GM10248 (cell line): ENCODE results near the gene DUOX1.
"Not testable (repeated sequence)": the region's sequence is repeated elsewhere in the genome, so short reads cannot be mapped to it uniquely, and the experiment has no call there.

Source experiments
- CTCF ChIA-PET: fragments of 300-600 bp; sonication (Branson Sonifier 250); formaldehyde crosslinking; extraction: SDS; loops from one replicate; lab custom pipeline; 2021; ENCODE audit warnings: antibody characterized with exemption; lab: Yijun Ruan, JAX
- POLR2A ChIA-PET: fragments of 350-650 bp; sonication (Branson Sonifier 250); formaldehyde crosslinking; extraction: SDS; loops from one replicate; lab custom pipeline; 2020; ENCODE audit warnings: antibody characterized with exemption; lab: Yijun Ruan, JAX
- DNase-seq: peaks from one replicate; pipeline ENCODE4 v3.0.0; 2012; ENCODE audit errors: extremely low spot score
- TF ChIP-seq, protein P1 (sequence below): IDR thresholded peaks from 2 replicates; pipeline ENCODE4 v1.5.1; 2012; ENCODE audit warnings: mild to moderate bottlenecking, low read depth; ENCODE audit errors: extremely low read depth, missing control alignments, control extremely low read depth

The DUOX1 gene

DNA sequence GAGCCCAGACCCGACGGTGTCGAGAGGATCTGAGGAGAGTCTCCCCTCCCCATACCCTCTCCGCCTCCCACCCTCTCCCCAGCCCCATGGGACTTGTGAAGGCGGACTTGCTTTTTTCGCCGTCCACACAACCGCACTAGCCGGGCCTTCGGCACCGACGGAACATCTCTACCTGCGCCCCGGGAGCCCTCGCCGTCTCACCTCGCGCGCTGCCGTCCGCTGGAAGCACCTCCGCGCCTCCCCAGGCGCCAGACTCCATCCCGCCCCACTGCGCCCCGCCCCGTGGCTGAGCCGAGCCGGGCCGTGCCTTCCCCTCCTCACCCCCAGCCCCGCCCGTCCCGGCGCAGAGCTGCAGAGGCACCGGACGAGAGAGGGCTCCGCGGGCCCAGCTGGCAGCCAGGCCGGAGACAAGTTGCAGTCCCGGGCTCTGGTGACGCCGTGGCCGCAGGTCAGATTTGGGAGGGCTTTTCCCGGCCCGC lies at the start of gene DUOX1, which contains the start of gene DUOXA1:
Gene DUOX1, plus strand, starts transcription at position 344 of the 479 bp plus-strand sequence. CDS start 1,973 bp downstream, outside the sequence.
Gene DUOXA1, minus strand, starts transcription at position 229 of the 479 bp plus-strand sequence. CDS start 6,865 bp downstream, outside the sequence.
- ChIA-PET CTCF (interaction anchor here (5.2 kb wide), 1 partner anchor 11 kb away, joined by 53 read pairs; no protein-coding TSS in a partner anchor), POLR2A (no interaction called here)
- TF ChIP-seq, protein P1, sequence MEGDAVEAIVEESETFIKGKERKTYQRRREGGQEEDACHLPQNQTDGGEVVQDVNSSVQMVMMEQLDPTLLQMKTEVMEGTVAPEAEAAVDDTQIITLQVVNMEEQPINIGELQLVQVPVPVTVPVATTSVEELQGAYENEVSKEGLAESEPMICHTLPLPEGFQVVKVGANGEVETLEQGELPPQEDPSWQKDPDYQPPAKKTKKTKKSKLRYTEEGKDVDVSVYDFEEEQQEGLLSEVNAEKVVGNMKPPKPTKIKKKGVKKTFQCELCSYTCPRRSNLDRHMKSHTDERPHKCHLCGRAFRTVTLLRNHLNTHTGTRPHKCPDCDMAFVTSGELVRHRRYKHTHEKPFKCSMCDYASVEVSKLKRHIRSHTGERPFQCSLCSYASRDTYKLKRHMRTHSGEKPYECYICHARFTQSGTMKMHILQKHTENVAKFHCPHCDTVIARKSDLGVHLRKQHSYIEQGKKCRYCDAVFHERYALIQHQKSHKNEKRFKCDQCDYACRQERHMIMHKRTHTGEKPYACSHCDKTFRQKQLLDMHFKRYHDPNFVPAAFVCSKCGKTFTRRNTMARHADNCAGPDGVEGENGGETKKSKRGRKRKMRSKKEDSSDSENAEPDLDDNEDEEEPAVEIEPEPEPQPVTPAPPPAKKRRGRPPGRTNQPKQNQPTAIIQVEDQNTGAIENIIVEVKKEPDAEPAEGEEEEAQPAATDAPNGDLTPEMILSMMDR = no peak
- no peak for DNase-seq

DNA sequence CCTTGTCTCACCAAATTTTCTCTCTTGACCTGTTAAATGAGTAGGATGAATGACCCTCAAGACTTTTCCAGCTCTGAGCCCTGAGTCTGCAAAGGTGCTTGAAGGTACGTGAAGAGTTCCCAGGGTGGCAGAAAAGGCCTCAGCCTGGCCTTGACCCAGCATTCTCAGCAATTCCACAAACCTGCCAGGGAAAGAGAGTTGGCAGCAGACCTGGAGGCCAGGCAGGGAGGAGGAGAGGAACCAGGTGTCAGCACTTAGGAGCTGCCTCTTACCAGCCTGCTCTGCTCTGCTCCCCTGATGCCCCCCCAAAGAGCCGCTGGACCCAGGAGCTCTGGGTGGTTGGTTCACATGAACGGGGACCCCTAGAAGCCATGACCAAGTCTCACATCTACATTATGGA lies 49.2 kb upstream of the DUOX1 start:
- ChIA-PET CTCF (interaction anchor here (2.5 kb wide), 1 partner anchor 37 kb away, joined by 12 read pairs; no protein-coding TSS in a partner anchor), POLR2A (interaction anchor here (0.6 kb wide), 1 partner anchor 41 kb away, joined by 3 read pairs; no protein-coding TSS in a partner anchor)
- DNase-seq = not testable (repeated sequence)

DNA sequence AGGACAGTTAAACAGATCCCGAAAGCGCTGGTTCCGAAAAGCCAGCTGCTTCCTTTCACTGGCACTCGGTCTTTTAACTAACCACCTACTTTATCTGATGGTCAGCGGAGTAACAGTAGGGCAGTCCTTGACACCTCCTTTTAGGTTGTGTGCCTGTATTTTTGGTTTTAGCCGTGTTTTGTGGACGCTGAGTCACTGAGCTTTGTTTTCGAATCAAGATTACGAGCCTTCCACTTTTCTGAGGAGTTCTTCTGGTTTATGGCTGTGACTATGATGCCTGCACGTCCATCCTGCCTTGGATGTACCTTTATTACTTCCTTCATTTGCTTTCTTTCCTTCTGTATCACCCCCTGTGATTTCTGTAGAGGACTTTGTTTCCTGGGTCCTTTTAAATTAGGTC lies 47.4 kb upstream of the DUOX1 start:
- POLR2A ChIA-PET, CTCF ChIA-PET, DNase-seq: not testable (repeated sequence)

DNA sequence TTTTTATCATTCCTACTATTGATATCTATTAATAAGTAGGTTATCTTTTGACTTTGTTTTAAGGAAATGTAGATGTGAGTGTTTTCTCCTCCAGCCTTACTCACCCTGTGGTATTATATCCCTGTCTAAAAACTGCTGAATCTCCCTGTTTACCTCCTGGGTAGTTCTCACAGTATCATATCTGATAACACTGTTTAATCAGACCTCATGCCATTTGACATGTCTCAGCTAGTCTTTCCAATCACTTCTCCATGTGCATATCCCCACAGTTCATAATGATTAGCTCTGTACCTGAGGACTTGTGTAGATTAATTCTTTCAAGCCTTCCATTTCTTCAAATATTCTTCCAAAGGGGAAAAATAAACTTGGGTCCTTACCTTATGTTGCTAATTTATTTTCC lies 46.6 kb upstream of the DUOX1 start:
- ChIA-PET POLR2A (no interaction called here), CTCF (interaction anchor here (0.9 kb wide), 1 partner anchor 10 kb away, joined by 3 read pairs; no protein-coding TSS in a partner anchor)
- no peak for DNase-seq
- TF ChIP-seq, protein P1 = no peak

DNA sequence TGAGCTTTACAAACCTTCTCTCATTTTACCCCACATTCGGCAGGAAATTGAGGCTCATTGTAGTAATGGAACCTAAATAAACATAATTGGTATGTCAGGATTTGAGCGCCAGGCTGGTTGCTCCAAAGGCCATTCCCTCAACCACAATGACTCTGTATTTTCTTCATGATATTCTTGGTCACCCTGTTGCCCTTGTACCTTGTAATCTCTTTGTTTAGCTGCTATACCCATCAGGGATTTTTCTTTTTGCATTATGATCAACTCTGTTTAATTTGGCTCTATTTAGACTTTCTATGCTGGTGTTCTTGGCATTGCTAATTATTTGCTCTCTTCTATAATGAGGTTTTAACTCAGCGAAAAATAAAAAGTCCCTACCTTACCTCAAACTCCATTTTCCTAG lies 45.6 kb upstream of the DUOX1 start:
- TF ChIP-seq, protein P1 = no peak
- no peak for DNase-seq
- ChIA-PET POLR2A (no interaction called here), CTCF (interaction anchor here (1.2 kb wide), 1 partner anchor 34 kb away, joined by 3 read pairs; no protein-coding TSS in a partner anchor)

DNA sequence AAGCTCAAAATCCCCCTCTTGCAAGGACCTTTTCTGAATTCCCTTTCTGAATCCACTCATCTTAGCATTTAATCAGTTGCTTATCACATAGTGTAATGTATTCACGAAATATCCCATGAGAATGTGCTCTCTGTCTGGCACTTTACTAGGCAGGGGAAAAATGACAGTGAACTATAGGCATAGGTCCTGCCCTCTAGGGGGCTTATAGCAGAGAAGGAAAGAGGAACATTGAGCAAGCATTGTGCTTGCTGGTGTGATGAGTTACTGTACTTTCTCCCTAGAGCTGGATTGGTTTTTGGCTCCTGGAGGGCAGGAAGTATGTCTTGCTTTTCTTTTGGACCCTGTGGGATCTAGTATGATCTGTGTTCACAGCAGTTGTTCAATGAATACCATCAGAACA lies 42.3 kb upstream of the DUOX1 start:
- TF ChIP-seq, protein P1 = no peak
- POLR2A ChIA-PET = no interaction called here
- CTCF ChIA-PET = interaction anchor here (1.1 to 1.5 kb wide), 2 partner anchors 10 to 31 kb away, joined by 3 read pairs; no protein-coding TSS in a partner anchor
- no peak for DNase-seq

DNA sequence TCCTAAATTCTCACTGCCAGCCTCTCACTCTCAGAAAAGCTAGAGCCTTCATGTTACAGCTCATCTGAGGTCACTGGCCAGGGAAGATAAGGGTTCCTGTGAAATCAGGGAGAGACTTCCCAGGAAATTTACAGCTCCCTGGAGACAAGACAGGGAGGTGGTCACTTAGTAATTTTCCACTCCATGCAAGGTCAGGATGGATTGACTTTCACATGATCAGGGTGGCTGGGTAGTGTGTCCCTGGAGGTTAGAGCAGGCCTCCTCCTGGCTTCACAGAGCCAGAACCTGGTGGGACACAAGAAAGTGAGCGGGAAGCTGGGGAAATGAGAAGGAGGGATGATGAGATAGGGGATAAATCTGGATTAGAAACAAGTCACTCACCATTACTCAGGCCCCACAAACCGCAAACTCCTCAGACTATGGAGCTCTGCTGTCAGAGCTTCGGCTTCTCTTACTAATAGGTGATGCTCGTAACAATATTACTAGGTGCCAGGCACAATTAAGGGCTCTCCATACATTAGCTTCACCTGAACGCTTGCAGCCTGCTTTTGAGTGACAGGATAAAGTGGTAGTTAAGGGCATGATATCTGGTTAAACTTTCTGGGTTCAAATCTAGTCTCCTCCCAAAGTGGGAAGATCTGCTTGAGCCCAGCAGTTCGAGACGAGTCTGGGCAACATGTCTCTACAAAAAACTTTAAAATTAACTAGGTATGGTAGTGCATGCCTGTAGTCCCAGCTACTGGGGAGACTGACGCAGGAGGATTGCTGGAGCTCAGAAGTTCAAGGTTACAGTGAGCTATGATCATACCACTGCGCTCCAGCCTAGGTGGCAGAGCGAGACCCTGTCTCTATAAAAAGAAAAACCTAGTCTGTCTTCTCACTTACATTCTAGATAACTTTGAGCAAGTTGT lies 40.7 kb upstream of the DUOX1 start:
- TF ChIP-seq, protein P1 = no peak
- DNase-seq = no peak
- POLR2A ChIA-PET = interaction anchor here (0.5 kb wide), 1 partner anchor 40 kb away, joined by 3 read pairs; no protein-coding TSS in a partner anchor
- CTCF ChIA-PET = interaction anchor here (1.7 kb wide), 1 partner anchor 9 kb away, joined by 5 read pairs; no protein-coding TSS in a partner anchor
